ENCODE measurements around the gene P2RX6. TPM values are rescaled to one million over a fixed set of nuclear protein-coding genes. Genes with fewer than 3 reads are reported as not detected.
"Not testable (repeated sequence)": the region's sequence is repeated elsewhere in the genome, so short reads cannot be mapped to it uniquely, and the experiment has no call there.

The P2RX6 gene
- total RNA-seq, 1 donor from 2014 or later = 0.59 TPM

- no peak for DNase-seq
These were observed 16.6 kb downstream of the P2RX6 start for GRCh38 chr22:21031545-21032036.

GRCh38 chr22:21032037-21032867 is 17.3 kb downstream of the P2RX6 start, which contains the start of gene SLC7A4:
TSS of gene SLC7A4 (minus strand) at chr22:21032561. CDS start at chr22:21031812, 749 bp downstream.
- DNase-seq = no peak

GRCh38 chr22:21032868-21033688 is 18.1 kb downstream of the P2RX6 start:
- no peak for DNase-seq

GRCh38 chr22:21033895-21034294 is 18.9 kb downstream of the P2RX6 start:
- no peak for DNase-seq

GRCh38 chr22:21034989-21035388 is 20.0 kb downstream of the P2RX6 start:
- no peak for DNase-seq

- peak; percentile 36 for DNase-seq
These were observed 23.4 kb downstream of the P2RX6 start for GRCh38 chr22:21038405-21038804.

- not testable (repeated sequence) for DNase-seq
These were observed 24.2 kb downstream of the P2RX6 start for GRCh38 chr22:21039158-21039557.

GRCh38 chr22:21041937-21042336 is 27.0 kb downstream of the P2RX6 start:
- no peak for DNase-seq

- no peak for DNase-seq
These were observed 28.3 kb downstream of the P2RX6 start for GRCh38 chr22:21042978-21043859.

GRCh38 chr22:21043860-21044535 is 29.0 kb downstream of the P2RX6 start:
- no peak for DNase-seq

GRCh38 chr22:21044931-21045584 is 30.1 kb downstream of the P2RX6 start:
- no peak for DNase-seq

GRCh38 chr22:21045585-21046294 is 30.8 kb downstream of the P2RX6 start, which contains the start of gene LRRC74B:
TSS of gene LRRC74B (plus strand) at chr22:21045946. CDS start at chr22:21045987, 41 bp downstream.
- DNase-seq = peak; percentile 58

- DNase-seq = no peak
These were observed 32.2 kb downstream of the P2RX6 start for GRCh38 chr22:21047035-21047661.

- DNase-seq = no peak
These were observed 32.8 kb downstream of the P2RX6 start for GRCh38 chr22:21047730-21048129.

- DNase-seq = not testable (repeated sequence)
These were observed 33.5 kb downstream of the P2RX6 start for GRCh38 chr22:21048448-21048847.

GRCh38 chr22:21048965-21049364 is 34.0 kb downstream of the P2RX6 start:
- DNase-seq = not testable (repeated sequence)

- no peak for DNase-seq
These were observed 36.3 kb downstream of the P2RX6 start for GRCh38 chr22:21051145-21051830.

GRCh38 chr22:21051831-21052400 is 37.0 kb downstream of the P2RX6 start:
- no peak for DNase-seq

Data from skin of body (tissue), 2 donors.